ENCODE data around the gene MSANTD2.

Gene MSANTD2

GRCh38 chr11:124800226-124800929 is at the start of gene MSANTD2:
MSANTD2 (minus strand) TSS chr11:124800406; CDS start chr11:124800380, 26 bp downstream.
- peak; percentile 93 for DNase-seq (ENCODE audit: low read depth, low spot score)

DNA sequence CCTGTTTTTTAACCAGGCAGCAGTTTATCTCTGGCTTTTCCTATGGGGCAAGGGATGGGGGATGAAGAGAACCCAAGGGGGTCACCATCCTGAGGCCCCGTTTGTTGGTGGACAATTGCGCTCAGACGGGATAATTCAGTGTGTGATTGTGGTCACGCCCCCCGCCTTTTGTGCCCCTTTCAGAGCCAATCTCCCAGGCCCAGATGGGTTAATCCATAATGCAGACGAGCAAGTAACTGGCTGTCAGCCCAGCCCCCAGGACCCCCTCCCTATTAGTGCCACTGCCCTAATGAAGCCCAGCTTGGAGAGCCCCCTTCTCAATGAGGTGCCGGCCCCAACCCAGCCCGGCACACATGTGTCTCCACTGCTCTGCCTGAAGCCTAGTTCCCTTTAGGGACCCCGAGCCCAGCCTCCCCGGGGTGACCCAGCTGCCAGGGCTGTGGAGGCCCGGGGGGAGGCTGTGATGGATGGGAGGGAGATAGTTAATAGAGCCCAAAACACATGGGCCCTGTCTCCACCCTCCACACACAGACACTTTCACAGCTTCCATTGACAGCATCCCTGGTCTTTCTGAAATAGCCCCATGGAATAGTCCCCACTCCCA is 46.0 kb upstream of the MSANTD2 start:
- no peak for DNase-seq (ENCODE audit: low read depth, low spot score)

- no peak for DNase-seq (ENCODE audit: low read depth, low spot score)
Measured at GRCh38 chr11:124844664-124845079, 44.5 kb upstream of the MSANTD2 start.

DNA sequence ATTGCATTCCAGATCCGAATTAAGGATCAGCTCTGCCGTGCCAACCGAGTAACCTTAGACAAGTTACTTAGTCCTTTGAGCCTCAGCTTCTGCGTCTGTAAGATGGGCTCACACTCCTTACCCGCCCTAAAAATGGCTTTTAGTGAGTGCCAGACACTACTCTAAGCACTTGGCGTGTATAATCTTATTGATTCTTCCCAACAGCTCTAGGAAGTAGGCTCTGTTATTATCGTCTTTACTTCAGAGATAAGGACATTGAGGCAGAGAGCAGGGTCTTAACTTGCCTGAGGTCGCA is 43.4 kb upstream of the MSANTD2 start:
- no peak for DNase-seq (ENCODE audit: low read depth, low spot score)

GRCh38 chr11:124842305-124842704 is 42.1 kb upstream of the MSANTD2 start:
- peak; percentile 62 for DNase-seq (ENCODE audit: low read depth, low spot score)

- DNase-seq (ENCODE audit: low read depth, low spot score): no peak
Measured at GRCh38 chr11:124841840-124842239, 41.6 kb upstream of the MSANTD2 start.

- no peak for DNase-seq (ENCODE audit: low read depth, low spot score)
Measured at GRCh38 chr11:124841201-124841600, 41.0 kb upstream of the MSANTD2 start.

- no peak for DNase-seq (ENCODE audit: low read depth, low spot score)
Measured at GRCh38 chr11:124840666-124841065, 40.5 kb upstream of the MSANTD2 start.

GRCh38 chr11:124839972-124840621 is 39.9 kb upstream of the MSANTD2 start:
- DNase-seq (ENCODE audit: low read depth, low spot score): no peak

- peak; percentile 24 for DNase-seq (ENCODE audit: low read depth, low spot score)
Measured at GRCh38 chr11:124839128-124839971, 39.1 kb upstream of the MSANTD2 start.

DNA sequence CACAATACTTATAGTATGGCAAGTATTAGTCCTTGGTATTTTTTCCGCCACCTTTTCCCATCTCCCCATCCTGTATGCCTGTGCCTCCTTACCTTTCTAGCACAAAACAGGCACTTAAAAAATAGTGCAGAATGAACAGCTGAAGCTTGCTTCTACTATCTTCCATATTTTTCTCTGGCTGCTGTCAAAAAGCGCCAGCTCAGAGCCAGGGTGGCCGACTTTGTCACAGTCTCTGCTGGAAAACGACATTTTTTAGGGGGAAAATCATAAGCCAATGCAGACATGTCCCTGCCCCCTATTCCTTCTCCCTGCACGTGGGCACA is 38.6 kb upstream of the MSANTD2 start:
- no peak for DNase-seq (ENCODE audit: low read depth, low spot score)

- DNase-seq (ENCODE audit: low read depth, low spot score): peak; percentile 82
Measured at GRCh38 chr11:124837491-124837856, 37.3 kb upstream of the MSANTD2 start.

GRCh38 chr11:124835918-124836317 is 35.7 kb upstream of the MSANTD2 start:
- no peak for DNase-seq (ENCODE audit: low read depth, low spot score)

DNA sequence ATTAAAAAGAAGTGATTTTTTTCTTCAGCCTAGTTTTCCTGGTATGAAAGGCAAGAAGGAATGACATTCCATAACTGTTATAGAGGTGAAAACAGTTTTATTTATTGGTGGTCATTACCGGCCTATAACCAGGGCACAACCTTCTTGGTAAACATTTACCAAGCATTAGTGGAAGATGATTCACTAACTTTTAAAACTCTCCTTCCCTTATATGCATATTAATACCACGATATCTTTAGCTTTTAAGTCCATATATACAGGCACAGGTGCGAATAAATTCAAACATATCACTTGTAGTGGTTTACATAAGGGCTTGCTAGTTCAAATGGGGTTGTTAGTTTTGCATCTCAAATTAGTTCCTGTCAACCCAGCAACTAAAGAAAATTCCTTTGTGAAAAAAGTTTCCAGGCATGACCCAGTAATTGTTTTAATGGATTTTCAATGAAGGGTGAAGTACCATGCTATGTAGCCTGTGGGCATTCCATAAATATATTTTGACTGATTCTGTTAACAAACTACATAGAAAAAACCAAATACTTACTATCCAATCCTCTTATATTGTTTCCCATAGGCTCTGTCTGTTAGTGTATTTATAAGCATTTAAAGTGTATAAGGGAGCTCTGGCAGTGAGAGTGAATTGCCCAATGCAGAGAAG is 34.4 kb upstream of the MSANTD2 start:
- DNase-seq (ENCODE audit: low read depth, low spot score): no peak

DNA sequence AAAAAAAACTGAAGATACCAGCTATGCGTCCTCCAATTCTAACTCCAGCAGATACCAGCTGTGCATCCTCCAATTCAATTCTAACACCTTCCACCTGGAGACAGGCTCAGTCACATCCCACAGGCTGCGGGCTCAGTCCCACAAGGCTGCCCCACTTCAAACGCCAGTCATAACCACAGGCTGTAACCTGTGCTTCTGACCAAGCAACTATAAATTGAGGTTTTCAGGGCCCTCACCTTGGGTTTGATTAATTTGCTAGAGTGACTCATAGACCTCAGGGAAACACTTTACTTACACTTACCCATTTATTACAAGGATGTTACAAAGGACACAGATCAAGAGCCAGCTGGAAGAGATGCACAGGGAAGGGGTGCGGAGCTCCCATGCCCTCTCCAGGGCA is 32.4 kb upstream of the MSANTD2 start:
- DNase-seq (ENCODE audit: low read depth, low spot score): peak; percentile 11

DNA sequence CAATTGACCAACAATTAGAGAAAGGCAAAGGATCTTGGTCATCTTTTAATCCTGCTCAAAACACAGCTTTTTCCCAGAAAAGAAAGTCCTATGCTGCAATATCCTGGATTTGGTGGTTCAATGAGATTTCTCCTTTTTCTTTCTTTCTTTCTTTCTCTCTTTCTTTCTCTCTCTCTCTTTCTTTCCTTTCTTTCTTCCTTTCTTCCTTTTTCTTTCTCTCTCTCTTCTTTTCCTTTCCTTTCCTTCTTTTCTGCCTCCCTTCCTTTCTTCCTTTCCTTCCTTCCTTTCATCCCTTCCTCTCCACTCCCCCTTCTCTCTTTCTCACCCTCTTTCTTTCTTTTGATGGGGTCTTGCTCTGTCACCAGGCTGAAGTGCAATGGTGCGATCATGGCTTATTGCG is 31.7 kb upstream of the MSANTD2 start:
- no peak for DNase-seq (ENCODE audit: low read depth, low spot score)

- no peak for DNase-seq (ENCODE audit: low read depth, low spot score)
Measured at GRCh38 chr11:124830749-124831148, 30.5 kb upstream of the MSANTD2 start.

- peak; percentile 56 for DNase-seq (ENCODE audit: low read depth, low spot score)
Measured at GRCh38 chr11:124829986-124830385, 29.8 kb upstream of the MSANTD2 start.

DNA sequence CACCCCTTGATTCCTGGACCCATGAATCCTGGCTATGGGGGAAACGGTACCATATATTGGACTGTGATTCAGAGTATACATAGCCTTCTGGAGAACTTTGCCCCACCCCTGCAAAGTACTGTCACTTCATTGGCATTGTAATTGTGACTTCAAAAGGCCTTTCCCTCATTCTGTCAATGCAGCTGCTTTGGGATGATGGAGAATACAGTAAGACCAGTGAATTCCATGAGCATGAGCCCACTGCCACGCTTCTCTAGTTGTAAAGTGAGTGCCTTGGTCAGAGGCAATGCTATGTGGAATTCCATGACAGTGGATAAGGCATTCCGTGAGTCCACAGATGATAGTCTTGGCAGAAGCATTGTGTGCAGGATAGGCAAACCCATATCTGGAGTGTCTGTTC is 25.7 kb upstream of the MSANTD2 start:
- DNase-seq (ENCODE audit: low read depth, low spot score): no peak

DNA sequence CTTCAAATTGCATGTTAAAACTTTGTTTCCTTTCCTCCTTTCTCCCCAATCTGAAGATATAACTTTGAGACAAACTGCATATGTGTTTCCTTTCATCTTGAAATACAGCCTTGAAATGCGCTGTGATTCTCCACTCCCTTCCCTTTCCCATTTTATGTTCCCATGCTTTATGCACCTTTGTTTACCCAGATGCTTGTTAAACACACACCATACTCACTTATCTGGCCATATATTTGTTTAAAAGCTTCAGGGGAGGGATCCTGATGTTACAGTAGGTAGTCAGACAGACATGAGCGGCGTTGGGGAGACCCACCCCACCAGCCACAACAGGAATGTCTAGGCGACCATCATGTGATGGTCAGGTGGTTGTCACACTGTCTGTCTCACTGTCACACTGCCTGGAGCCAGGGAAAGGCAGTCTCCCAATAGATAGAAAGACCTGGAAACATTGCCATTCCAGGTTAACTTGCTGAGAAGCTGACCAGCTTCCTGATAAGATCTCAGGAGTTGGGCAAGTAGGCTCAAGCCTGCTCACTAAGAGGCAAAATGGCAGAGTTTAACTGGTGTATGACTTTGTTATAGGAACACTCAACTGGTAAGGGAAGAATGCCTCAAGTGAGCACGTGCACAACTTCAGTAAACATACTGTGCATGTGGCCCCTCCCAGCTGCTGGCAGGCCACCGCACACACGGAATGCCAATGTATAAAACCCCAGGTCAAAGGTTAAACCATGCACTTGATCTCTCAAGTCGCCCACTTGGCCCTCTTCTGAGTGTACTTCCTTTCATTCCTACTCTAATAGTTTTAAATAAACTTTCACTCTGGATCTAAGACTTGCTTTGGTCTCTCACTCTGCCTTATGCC is 23.5 kb upstream of the MSANTD2 start:
- DNase-seq (ENCODE audit: low read depth, low spot score): no peak
